ELF-1 (cell line): Measurements from ENCODE around the gene WNK2.

Source experiments
- DNase-seq: peaks from one replicate; pipeline ENCODE4 v3.0.0-alpha.2; 2016; ENCODE audit warnings: low read depth, low spot score

WNK2 gene

GRCh38 chr9:93217706-93218105 is 33.8 kb downstream of the WNK2 start:
- no peak for DNase-seq

- DNase-seq = no peak
These were observed 34.2 kb downstream of the WNK2 start for GRCh38 chr9:93218161-93218560.

DNA sequence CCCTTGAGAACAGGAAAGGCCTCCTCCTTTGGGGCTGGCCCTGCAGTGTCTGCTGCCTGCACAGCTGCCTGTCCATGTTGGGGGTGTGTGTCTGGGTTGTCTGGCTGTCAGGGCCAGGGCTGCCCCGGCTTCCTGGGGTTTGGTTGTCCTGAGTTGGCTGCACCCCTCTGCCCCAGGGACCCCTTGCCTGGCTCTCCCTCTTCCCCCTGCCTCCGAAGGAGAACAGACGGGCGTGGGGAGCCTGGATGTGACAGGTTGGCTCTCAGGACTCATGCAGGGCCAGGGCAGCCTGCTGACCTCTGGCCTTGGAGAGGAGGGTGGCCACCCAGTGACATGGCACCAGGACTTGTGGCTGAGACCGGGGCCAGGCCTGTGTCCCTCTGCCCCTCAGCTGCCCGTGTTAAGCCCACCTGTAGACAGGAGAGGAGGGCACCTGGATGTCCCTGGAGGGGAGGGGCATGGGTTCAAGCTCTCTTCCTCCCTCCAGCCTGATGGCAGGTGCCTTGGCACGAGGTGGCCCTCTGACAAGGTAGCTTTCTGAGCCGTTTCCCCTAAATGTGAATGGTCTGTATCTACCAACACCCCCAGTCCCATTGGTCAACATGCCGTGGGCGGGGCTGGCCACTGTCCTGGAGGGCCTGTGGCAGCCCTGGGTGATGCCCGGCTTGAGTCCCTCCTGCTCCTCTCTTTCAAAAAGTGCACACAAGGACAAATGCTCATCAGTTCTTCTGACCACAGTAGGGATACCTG is 34.9 kb downstream of the WNK2 start:
- DNase-seq = no peak

DNA sequence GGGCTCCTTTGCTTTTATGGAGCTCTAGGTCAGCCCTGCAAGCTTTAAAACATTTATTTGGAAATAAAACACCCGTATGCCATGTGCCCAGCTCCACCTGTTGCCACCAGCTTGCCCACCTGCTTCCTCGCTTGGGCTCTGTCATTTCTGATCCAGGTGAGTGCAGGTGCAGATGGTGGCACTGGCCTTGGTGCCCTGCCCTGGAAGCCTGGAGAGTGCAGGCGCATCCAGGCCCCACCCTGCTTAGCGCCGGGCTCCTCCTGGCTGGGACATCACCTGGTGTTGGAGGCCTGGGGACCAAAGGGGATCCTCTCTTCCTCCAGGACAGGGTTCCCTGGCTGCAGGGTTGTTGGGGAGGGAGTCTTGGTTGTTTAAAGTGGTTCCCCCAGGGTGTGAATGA is 35.8 kb downstream of the WNK2 start:
- DNase-seq = no peak

GRCh38 chr9:93220627-93221026 is 36.7 kb downstream of the WNK2 start:
- DNase-seq = no peak

- no peak for DNase-seq
These were observed 37.1 kb downstream of the WNK2 start for GRCh38 chr9:93221044-93221443.

DNA sequence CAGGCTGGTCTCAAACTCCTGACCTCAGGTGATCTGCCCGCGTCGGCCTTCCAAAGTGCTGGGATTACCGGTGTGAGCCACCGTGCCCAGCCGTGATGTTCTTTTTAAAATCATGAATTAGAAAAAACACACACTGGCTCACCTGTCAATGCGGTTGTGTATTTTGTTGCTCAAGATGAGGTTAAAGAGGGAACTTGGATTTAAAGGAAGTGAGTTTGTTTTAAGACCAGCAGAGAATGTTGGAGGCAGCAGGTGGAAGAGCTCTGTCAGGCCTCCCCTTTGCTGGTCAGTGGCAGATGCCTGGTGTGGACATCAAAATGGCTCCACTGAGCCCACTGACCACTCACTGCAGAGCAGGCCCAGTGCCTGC is 38.9 kb downstream of the WNK2 start:
- no peak for DNase-seq

- DNase-seq = no peak
These were observed 39.6 kb downstream of the WNK2 start for GRCh38 chr9:93223260-93224180.

DNA sequence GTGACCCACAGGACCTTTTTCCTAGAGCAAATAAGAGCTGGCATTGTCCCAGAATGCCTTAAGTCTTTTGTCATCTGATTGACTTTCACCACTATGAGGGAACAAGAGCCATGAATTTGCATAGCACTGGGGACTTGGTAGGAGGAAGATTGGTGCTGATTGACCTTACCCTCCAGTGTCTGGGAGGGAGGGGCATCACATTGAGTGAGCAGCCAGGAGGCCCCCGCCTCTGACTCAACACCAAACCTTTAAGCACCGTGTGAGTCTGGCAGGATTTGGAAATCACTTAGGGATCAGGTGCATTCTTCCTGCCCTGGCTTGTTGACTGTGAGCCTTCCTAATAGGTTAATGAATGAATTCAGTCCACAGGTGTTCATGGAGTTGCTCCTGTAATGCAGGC is 40.7 kb downstream of the WNK2 start:
- peak; percentile 49 for DNase-seq

DNA sequence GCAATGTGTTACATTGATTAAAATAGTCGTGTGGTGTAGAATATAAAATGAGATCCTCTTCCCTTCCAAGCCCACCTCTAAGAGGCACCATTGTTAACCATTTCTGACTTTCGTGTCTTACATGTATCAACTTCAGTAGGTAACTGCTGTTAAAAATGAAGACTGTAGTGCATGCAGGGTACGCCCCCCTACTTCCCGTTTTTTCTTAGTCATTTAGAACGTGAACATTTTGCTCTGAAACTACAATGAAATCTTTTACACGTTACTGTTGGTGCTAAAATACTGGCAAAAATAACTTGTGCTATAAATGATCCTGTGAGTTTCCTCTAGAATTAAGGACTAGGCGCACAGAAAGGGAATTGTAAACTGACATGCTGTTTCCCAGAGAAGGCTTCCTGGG is 41.5 kb downstream of the WNK2 start:
- no peak for DNase-seq

DNA sequence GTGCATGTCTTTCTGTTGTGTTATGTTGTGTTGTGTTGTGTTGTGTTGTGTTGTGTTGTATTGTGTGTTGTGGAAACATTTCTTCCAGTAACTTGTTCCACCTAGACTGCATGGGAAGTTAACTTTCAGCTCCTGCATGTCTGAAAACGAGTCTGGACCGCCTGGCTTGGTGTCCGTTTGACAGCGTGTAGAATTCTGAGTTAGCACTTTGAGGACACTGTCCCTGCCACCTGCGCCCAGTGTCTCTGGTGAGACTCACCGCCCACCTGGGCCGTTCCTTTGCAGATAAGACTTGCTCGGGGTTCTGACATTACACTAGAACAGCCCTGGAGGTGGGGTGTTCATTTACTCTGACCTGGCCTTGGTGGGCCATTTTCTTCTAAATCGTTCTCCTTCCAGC is 42.0 kb downstream of the WNK2 start:
- DNase-seq = no peak

- no peak for DNase-seq
These were observed 42.9 kb downstream of the WNK2 start for GRCh38 chr9:93226819-93227218.

DNA sequence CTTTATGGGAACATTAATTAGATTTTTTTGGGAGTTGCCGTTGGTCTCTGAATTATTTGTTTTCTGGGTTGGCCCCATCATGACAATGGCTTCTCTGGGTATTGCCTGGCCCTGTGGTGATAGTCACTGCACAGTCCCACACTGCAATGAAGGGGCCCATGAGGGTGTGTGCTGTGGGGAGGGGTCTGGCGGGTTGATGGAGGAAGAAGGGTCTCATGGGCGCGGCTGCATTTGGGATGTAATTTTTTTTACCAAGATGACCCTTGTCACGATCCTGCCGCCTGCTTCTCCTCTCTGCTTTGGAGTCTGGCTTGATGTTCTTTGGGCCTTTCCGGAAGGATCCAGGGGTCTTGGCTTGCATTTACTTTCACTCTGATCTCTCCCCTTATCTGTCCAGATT is 44.1 kb downstream of the WNK2 start:
- DNase-seq = no peak

DNA sequence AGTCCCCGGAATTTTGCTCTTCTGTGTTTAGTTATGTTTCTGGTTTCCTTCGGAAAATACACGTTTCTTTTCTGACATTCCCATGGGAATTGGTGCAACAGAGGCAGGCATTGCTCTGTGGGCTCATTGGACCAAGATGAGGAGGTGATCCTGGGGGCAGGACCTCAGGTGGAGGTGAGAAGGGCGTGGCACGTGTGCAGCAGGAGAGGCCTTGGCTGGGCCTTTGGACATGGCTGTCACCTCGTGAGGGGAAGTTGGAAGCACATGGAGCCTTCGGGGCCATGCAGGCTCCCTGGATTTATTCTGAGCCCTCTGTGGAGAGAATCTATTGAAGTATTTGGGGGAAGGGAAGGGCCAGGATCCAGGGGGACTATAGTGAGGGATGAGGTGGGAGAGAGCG is 44.5 kb downstream of the WNK2 start:
- no peak for DNase-seq

DNA sequence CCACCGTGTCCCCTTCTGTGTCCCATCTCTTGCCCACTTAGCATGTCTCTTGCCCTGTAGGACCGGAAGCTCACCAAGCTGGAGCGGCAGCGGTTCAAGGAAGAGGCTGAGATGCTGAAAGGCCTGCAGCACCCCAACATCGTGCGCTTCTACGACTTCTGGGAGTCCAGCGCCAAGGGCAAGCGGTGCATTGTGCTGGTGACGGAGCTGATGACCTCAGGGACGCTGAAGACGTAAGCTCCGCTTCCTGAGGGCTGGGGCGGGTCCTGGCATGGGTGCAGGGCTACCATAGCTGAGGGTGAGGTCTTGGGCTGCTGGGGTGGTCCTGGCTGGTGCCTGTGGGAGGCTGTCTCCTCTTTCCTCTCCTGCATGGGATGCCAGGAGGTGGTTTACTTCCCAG is 45.7 kb downstream of the WNK2 start:
- DNase-seq = no peak

- no peak for DNase-seq
These were observed 46.2 kb downstream of the WNK2 start for GRCh38 chr9:93230185-93230584.

- DNase-seq = no peak
These were observed 46.7 kb downstream of the WNK2 start for GRCh38 chr9:93230601-93231000.

GRCh38 chr9:93231121-93231694 is 47.3 kb downstream of the WNK2 start:
- no peak for DNase-seq

DNA sequence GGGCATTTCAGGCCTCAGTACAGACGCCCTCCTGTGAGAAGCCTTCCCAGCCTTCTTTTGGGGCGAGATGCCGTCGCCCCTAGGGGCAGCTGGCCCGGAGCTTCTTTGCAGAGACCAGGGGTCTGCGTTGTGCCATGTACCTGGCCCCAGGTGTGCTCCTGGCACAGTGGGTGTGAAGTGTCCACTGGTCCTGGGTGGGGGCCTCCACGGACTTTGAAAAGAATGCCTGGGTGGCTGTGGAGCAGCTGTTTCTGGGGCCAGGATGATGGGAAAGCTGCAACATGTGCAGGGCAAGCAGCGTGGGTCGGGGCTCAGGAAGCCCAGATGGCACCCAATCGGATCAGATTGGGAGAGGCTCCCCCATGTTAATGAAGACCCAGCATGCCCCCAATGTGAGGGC is 47.8 kb downstream of the WNK2 start:
- DNase-seq = no peak

- no peak for DNase-seq
These were observed 48.5 kb downstream of the WNK2 start for GRCh38 chr9:93232388-93232960.

GRCh38 chr9:93233033-93233432 is 49.1 kb downstream of the WNK2 start:
- no peak for DNase-seq

- no peak for DNase-seq
These were observed 50.7 kb downstream of the WNK2 start for GRCh38 chr9:93234600-93234999.
